KMS-11 (cell line): ENCODE data around the gene SOCS3.
"Not testable (repeated sequence)": the region's sequence is repeated elsewhere in the genome, so short reads cannot be mapped to it uniquely, and the experiment has no call there.

Experiments
- H2AFZ ChIP-seq: fragments of 200-600 bp; sonication (generic); 2 replicates; pipeline ENCODE4 v1.6.1; 2016; ENCODE audit warnings: antibody characterized with exemption, mixed run types, low read depth
- H3K27ac ChIP-seq: fragments of 200-600 bp; sonication (generic); 2 replicates; pipeline ENCODE4 v1.6.1; 2016; ENCODE audit warnings: mild to moderate bottlenecking, mixed run types
- H3K27me3 ChIP-seq: fragments of 200-600 bp; sonication (generic); 2 replicates; pipeline ENCODE4 v1.6.1; 2017; ENCODE audit warnings: mild to moderate bottlenecking, low read depth, mixed run types, moderate library complexity; ENCODE audit not compliant: insufficient read depth
- H3K36me3 ChIP-seq: fragments of 200-600 bp; sonication (generic); 2 replicates; pipeline ENCODE4 v1.6.1; 2017; ENCODE audit warnings: mild to moderate bottlenecking, mixed run types; ENCODE audit not compliant: insufficient read depth
- H3K4me1 ChIP-seq: fragments of 200-600 bp; sonication (generic); 2 replicates; pipeline ENCODE4 v1.6.1; 2016; ENCODE audit warnings: mild to moderate bottlenecking, low read depth, mixed run types; ENCODE audit not compliant: poor library complexity, severe bottlenecking
- H3K4me2 ChIP-seq: fragments of 200-600 bp; sonication (generic); 2 replicates; pipeline ENCODE4 v1.7.0; 2016; ENCODE audit warnings: mild to moderate bottlenecking, mixed run types
- H3K4me3 ChIP-seq: fragments of 200-600 bp; sonication (generic); IDR thresholded peaks from 2 replicates; pipeline ENCODE4 v1.6.1; 2017; ENCODE audit warnings: low read depth, low read length, mixed read lengths; ENCODE audit not compliant: insufficient read depth
- H3K79me2 ChIP-seq: fragments of 200-600 bp; sonication (generic); 2 replicates; pipeline ENCODE4 v1.6.1; 2016; ENCODE audit warnings: low read depth, mixed run types; ENCODE audit not compliant: insufficient read depth
- H3K9ac ChIP-seq: fragments of 200-600 bp; sonication (generic); 2 replicates; pipeline ENCODE4 v1.6.1; 2016; ENCODE audit warnings: mild to moderate bottlenecking, mixed run types
- H4K20me1 ChIP-seq: fragments of 200-600 bp; sonication (generic); 2 replicates; pipeline ENCODE4 v1.6.1; 2016; ENCODE audit warnings: mild to moderate bottlenecking, mixed run types; ENCODE audit not compliant: insufficient read depth
- CTCF ChIP-seq: fragments of 200-600 bp; sonication (generic); conservative IDR thresholded peaks from 2 replicates; pipeline ENCODE4 v1.6.1; 2017; ENCODE audit warnings: low read depth, mild to moderate bottlenecking, antibody characterized with exemption, low read length, moderate library complexity, mixed read lengths

SOCS3 gene

GRCh38 chr17:78338486-78339259 is 21.2 kb downstream of the SOCS3 start:
- peaks cover 10% of the 10 kb centered on the region; the same call in 1 of the 2 replicates for H3K27me3 ChIP-seq
- H4K20me1 ChIP-seq: no peaks in the 10 kb centered on the region
- no peak overlapping the region for H3K27ac ChIP-seq
- H3K36me3 ChIP-seq: no peaks in the 10 kb centered on the region
- H3K79me2 ChIP-seq: no peaks in the 10 kb centered on the region
- H3K4me3 ChIP-seq: no peak overlapping the region
- peaks cover 5% of the 10 kb centered on the region for H3K4me1 ChIP-seq
- no peak overlapping the region for H2AFZ ChIP-seq
- no peak for TF ChIP-seq CTCF
- no peak overlapping the region for H3K9ac ChIP-seq
- H3K4me2 ChIP-seq: no peak overlapping the region

GRCh38 chr17:78337244-78338109 is 22.4 kb downstream of the SOCS3 start:
- no peak overlapping the region for H3K4me2 ChIP-seq
- H3K27ac ChIP-seq: no peak overlapping the region
- no peak overlapping the region for H2AFZ ChIP-seq
- no peak overlapping the region for H3K4me3 ChIP-seq
- H3K9ac ChIP-seq: no peak overlapping the region
- peaks cover 10% of the 10 kb centered on the region; the same call in 1 of the 2 replicates for H3K27me3 ChIP-seq
- peaks cover 5% of the 10 kb centered on the region for H3K4me1 ChIP-seq
- no peaks in the 10 kb centered on the region for H4K20me1 ChIP-seq
- H3K36me3 ChIP-seq: no peaks in the 10 kb centered on the region
- TF ChIP-seq CTCF: no peak
- no peaks in the 10 kb centered on the region for H3K79me2 ChIP-seq

- H3K79me2 ChIP-seq: no peaks in the 10 kb centered on the region
- H2AFZ ChIP-seq: no peak overlapping the region
- H3K9ac ChIP-seq: no peak overlapping the region
- no peak overlapping the region for H3K4me3 ChIP-seq
- H3K27me3 ChIP-seq: peaks cover 10% of the 10 kb centered on the region; the same call in 1 of the 2 replicates
- H3K4me1 ChIP-seq: no peaks in the 10 kb centered on the region
- no peaks in the 10 kb centered on the region for H3K36me3 ChIP-seq
- no peaks in the 10 kb centered on the region for H4K20me1 ChIP-seq
- no peak overlapping the region for H3K4me2 ChIP-seq
- H3K27ac ChIP-seq: no peak overlapping the region
- no peak for TF ChIP-seq CTCF
These were observed 24.7 kb downstream of the SOCS3 start for GRCh38 chr17:78335209-78335608.

GRCh38 chr17:78332991-78333390 is 26.9 kb downstream of the SOCS3 start:
- H3K79me2 ChIP-seq: no peaks in the 10 kb centered on the region
- H3K4me3 ChIP-seq: no peak overlapping the region
- no peak overlapping the region for H2AFZ ChIP-seq
- H3K4me1 ChIP-seq: peaks cover 8% of the 10 kb centered on the region
- no peak overlapping the region for H3K27ac ChIP-seq
- H3K4me2 ChIP-seq: no peak overlapping the region
- H3K27me3 ChIP-seq: peaks cover 10% of the 10 kb centered on the region; the same call in 1 of the 2 replicates
- H3K36me3 ChIP-seq: no peaks in the 10 kb centered on the region
- H3K9ac ChIP-seq: no peak overlapping the region
- H4K20me1 ChIP-seq: no peaks in the 10 kb centered on the region
- TF ChIP-seq CTCF: no peak

GRCh38 chr17:78331355-78331754 is 28.5 kb downstream of the SOCS3 start:
- H3K4me2 ChIP-seq, H3K4me3 ChIP-seq, H3K27me3 ChIP-seq, H3K9ac ChIP-seq, H3K36me3 ChIP-seq, H4K20me1 ChIP-seq, H2AFZ ChIP-seq, H3K4me1 ChIP-seq, H3K27ac ChIP-seq, H3K79me2 ChIP-seq: not testable (repeated sequence)
